H1 (cell line): Measurements from ENCODE around the gene KCNH8. TPM values are rescaled to one million over a fixed set of nuclear protein-coding genes. Genes with fewer than 3 reads are reported as not detected.

Experiments used
- ASH2L ChIP-seq: fragments of 200-600, 300-600 bp; sonication (generic); IDR thresholded peaks from one replicate; pipeline ENCODE4 v1.7.1; 2017; ENCODE audit warnings: low read length
- CHD2 ChIP-seq: IDR thresholded peaks from 2 replicates; pipeline ENCODE4 v1.6.1; 2012; ENCODE audit warnings: low read length, improper control_type of control experiment
- CHD7 ChIP-seq: fragments of 300-600 bp; sonication (generic); IDR thresholded peaks from 2 replicates; pipeline ENCODE4 v1.7.1; 2012; ENCODE audit warnings: low read length, moderate library complexity, mild to moderate bottlenecking, inconsistent platforms; ENCODE audit not compliant: insufficient replicate concordance
- CTBP2 ChIP-seq: IDR thresholded peaks from 2 replicates; pipeline ENCODE4 v1.7.0; 2011; ENCODE audit warnings: borderline replicate concordance, mild to moderate bottlenecking, moderate library complexity, mixed read lengths, low read length; ENCODE audit not compliant: insufficient read depth, insufficient read length
- GTF2F1 ChIP-seq: IDR thresholded peaks from 2 replicates; pipeline ENCODE4 v1.6.1; 2012; ENCODE audit warnings: low read depth, low read length, improper control_type of control experiment, borderline replicate concordance
- JUND ChIP-seq: IDR thresholded peaks from 2 replicates; pipeline ENCODE4 v1.6.1; 2011; ENCODE audit warnings: mild to moderate bottlenecking, improper control_type of control experiment, low read length
- MAFK ChIP-seq: IDR thresholded peaks from 2 replicates; pipeline ENCODE4 v1.6.1; 2012; ENCODE audit warnings: low read depth, mild to moderate bottlenecking, improper control_type of control experiment, low read length
- SIN3A ChIP-seq, 2 experiments: IDR thresholded peaks in 1 of 2; conservative IDR thresholded peaks in 1 of 2; 2 replicates each; pipeline ENCODE4 v1.6.1; 2011 to 2012; ENCODE audit warnings: low read length in 2 of 2, improper control_type of control experiment in 1 of 2, low read depth in 1 of 2, mild to moderate bottlenecking in 1 of 2
- SIRT6 ChIP-seq: IDR thresholded peaks from one replicate; pipeline ENCODE4 v1.7.1; 2012; ENCODE audit warnings: low read length, inconsistent platforms
- SRF ChIP-seq: IDR thresholded peaks from 2 replicates; pipeline ENCODE4 v1.6.1; 2011; ENCODE audit warnings: mild to moderate bottlenecking, low read depth, low read length, moderate library complexity
- polyA plus RNA-seq, 7 experiments: library from polyadenylated mRNA; depleted of rRNA in 3 of 7; stranded (reverse) in 5 of 7; unstranded in 2 of 7; fragments of >200 nt in 5 of 7; fragments of 200-250 nt in 2 of 7; gene quantifications; 1 replicate in 5 of 7; 2 replicates in 1 of 7; 4 replicates in 1 of 7; pipeline versions ENCODE4 v1.2.1 to v1.2.3, GENCODE V29; 2011 to 2013; ENCODE audit warnings: missing spikeins in 2 of 7, mixed read lengths in 2 of 7
- total RNA-seq: library from RNA; stranded (reverse); fragmentation: NEBNext Ultra II Directional; extraction: Animal tissue kit (Norgen Biotek cat#: 25700); gene quantifications from 2 replicates; pipeline ENCODE4 v1.2.1, GENCODE V29; 2021

Gene KCNH8
- total and polyA plus RNA-seq, 2 of the 8 experiments (the other 6 are each of a cell fraction or from before 2014, with no cell fraction given): 2.2 to 2.4 TPM

- TF ChIP-seq CHD7 (no peak), ASH2L (no peak), JUND (no peak), CTBP2 (no peak), SRF (no peak), SIN3A (conservative IDR thresholded peaks at IDR 0.05 in 1 of 2, IDR thresholded peaks at IDR 0.05 in 1 of 2; ENCODE audit: low read depth in 1 of 2, low read length in 2 of 2) (no peak), GTF2F1 (no peak), CHD2 (no peak), SIRT6 (no peak), MAFK (no peak)
Measured at GRCh38 chr3:19476281-19476680, 328.0 kb downstream of the KCNH8 start (continued).
